K562 (cell line): Measurements from ENCODE around the gene RFLNA. TPM values are rescaled to one million over a fixed set of nuclear protein-coding genes. Genes with fewer than 3 reads are reported as not detected.
A peak's percentile ranks its signal among the peaks of the same experiment; 100 is the strongest.

Source experiments
- HDAC8 ChIP-seq: fragments of 450-650 bp; IDR thresholded peaks from 2 replicates; pipeline ENCODE4 v1.6.1; 2016; ENCODE audit warnings: mild to moderate bottlenecking, missing genetic modification characterization, moderate library complexity, missing compliant biosample characterization
- L3MBTL2 ChIP-seq: fragments of 450-650 bp; IDR thresholded peaks from 2 replicates; pipeline ENCODE4 v1.6.1; 2016; ENCODE audit warnings: mild to moderate bottlenecking, moderate library complexity
- MCM7 ChIP-seq, 2 experiments: fragments of 450-650 bp; IDR thresholded peaks; 2 replicates each; pipeline ENCODE4 v1.6.1; 2016 to 2018
- PHTF2 ChIP-seq: fragments of 250-450 bp; sonication (Bioruptor Pico); IDR thresholded peaks from 2 replicates; pipeline ENCODE4 v1.5.0; 2021; ENCODE audit warnings: mild to moderate bottlenecking
- SAP30 ChIP-seq: fragments of 200-600 bp; sonication (generic); IDR thresholded peaks from 2 replicates; pipeline ENCODE4 v1.6.1; 2012; ENCODE audit warnings: borderline replicate concordance, low read depth, mild to moderate bottlenecking, moderate library complexity, low read length, control low read depth, inconsistent platforms; ENCODE audit not compliant: insufficient read depth, poor library complexity, severe bottlenecking
- SOX6 ChIP-seq: fragments of 450-650 bp; IDR thresholded peaks from 2 replicates; pipeline ENCODE4 v1.6.1; 2014; ENCODE audit warnings: mild to moderate bottlenecking
- THRB ChIP-seq: fragments of 450-650 bp; formaldehyde crosslinking; conservative IDR thresholded peaks from 2 replicates; pipeline ENCODE4 v1.4.0; 2022; ENCODE audit warnings: mild to moderate bottlenecking, missing genetic modification characterization
- USF1 ChIP-seq: sonication (generic); formaldehyde crosslinking; IDR thresholded peaks from 2 replicates; pipeline ENCODE4 v1.9.0; 2022; ENCODE audit warnings: mild to moderate bottlenecking, missing genetic modification reagents
- ZNF512 ChIP-seq: IDR thresholded peaks from 2 replicates; pipeline ENCODE4 v1.6.1; 2016; ENCODE audit warnings: missing genetic modification characterization, missing compliant biosample characterization
- polyA plus RNA-seq, 8 experiments: library from polyadenylated mRNA; depleted of rRNA in 4 of 8; stranded (reverse) in 5 of 8; unstranded in 3 of 8; fragments of >200 nt; fragmentation: Nextera tagmentation in 2 of 8; fragmentation: Illumina TruSeq in 1 of 8; extraction: Ambion mirVana in 2 of 8; extraction: Trizol in 1 of 8; gene quantifications; 2 replicates each; pipeline versions ENCODE4 v1.2.1 to v1.2.3, GENCODE V29; 2011 to 2014; ENCODE audit warnings: inconsistent platforms in 1 of 8, missing spikeins in 1 of 8
- total RNA-seq, 7 experiments: library from RNA; depleted of rRNA in 6 of 7; stranded (reverse); fragments of >200 nt in 6 of 7; fragmentation: Illumina TruSeq in 2 of 7; extraction: Trizol in 2 of 7; gene quantifications; 2 replicates each; pipeline versions ENCODE4 v1.2.1 to v1.2.3, GENCODE V29; 2011 to 2021; ENCODE audit warnings: low replicate concordance in 1 of 7
- TF ChIP-seq, protein P1 (sequence below): fragments of 450-650 bp; formaldehyde crosslinking; IDR thresholded peaks from 2 replicates; pipeline ENCODE4 v1.4.0; 2022; ENCODE audit warnings: missing genetic modification characterization
- TF ChIP-seq, protein P2 (sequence below): fragments of 250-450 bp; sonication (Bioruptor Pico); IDR thresholded peaks from 2 replicates; pipeline ENCODE4 v1.5.0; 2021

RFLNA gene
- total and polyA plus RNA-seq, 9 of the 15 experiments (the other 6 are each of a cell fraction or from before 2014, with no cell fraction given), result not detected

GRCh38 chr12:124277394-124278241, 17.3 kb upstream of the RFLNA start (continued):
- TF ChIP-seq, protein P1, sequence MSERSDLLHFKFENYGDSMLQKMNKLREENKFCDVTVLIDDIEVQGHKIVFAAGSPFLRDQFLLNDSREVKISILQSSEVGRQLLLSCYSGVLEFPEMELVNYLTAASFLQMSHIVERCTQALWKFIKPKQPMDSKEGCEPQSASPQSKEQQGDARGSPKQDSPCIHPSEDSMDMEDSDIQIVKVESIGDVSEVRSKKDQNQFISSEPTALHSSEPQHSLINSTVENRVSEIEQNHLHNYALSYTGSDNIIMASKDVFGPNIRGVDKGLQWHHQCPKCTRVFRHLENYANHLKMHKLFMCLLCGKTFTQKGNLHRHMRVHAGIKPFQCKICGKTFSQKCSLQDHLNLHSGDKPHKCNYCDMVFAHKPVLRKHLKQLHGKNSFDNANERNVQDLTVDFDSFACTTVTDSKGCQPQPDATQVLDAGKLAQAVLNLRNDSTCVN, result no peak
- TF ChIP-seq HDAC8 (tag), result no peak
- TF ChIP-seq THRB, result 0 out of 2 replicates have a peak, but pooled peaks have one; percentile 66
- TF ChIP-seq SAP30, result no peak
- TF ChIP-seq MCM7 (IDR thresholded peaks at IDR 0.05), result no peak
- TF ChIP-seq SOX6, result no peak
- no peak for TF ChIP-seq PHTF2 (CRISPR knock-in tag)
- no peak for TF ChIP-seq L3MBTL2
- TF ChIP-seq, protein P2, sequence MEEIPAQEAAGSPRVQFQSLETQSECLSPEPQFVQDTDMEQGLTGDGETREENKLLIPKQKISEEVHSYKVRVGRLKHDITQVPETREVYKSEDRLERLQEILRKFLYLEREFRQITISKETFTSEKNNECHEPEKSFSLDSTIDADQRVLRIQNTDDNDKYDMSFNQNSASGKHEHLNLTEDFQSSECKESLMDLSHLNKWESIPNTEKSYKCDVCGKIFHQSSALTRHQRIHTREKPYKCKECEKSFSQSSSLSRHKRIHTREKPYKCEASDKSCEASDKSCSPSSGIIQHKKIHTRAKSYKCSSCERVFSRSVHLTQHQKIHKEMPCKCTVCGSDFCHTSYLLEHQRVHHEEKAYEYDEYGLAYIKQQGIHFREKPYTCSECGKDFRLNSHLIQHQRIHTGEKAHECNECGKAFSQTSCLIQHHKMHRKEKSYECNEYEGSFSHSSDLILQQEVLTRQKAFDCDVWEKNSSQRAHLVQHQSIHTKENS (CRISPR knock-in tag), result no peak
- peak; percentile 89 for TF ChIP-seq ZNF512 (tag)
- peak; percentile 55 for TF ChIP-seq USF1
- TF ChIP-seq, all 486 proteins: peak for 5
